HepG2 (cell line): ENCODE results near the gene NPEPL1. TPM values are rescaled to one million over a fixed set of nuclear protein-coding genes. Genes with fewer than 3 reads are reported as not detected.

Experiments
- ATAC-seq: fragments of 200-7000 bp; cut with Tn5 transposase; 3 replicates; pipeline ENCODE4 v1.9.1; 2020; ENCODE audit warnings: mild to moderate bottlenecking, moderate library complexity
- BruUV-seq: library from RNA; stranded (reverse); fragments of 400-500 nt; replicated peaks from 2 replicates; lab custom pipeline; 2021; lab: Mats Ljungman, UMichigan
- CTCF ChIA-PET: fragments of 300-600 bp; formaldehyde crosslinking; extraction: SDS; loops from one replicate; lab custom pipeline; 2021; ENCODE audit warnings: low total read pairs, inconsistent platforms, low intra/inter-chr PET ratio; lab: Yijun Ruan, JAX
- POLR2A ChIA-PET: fragments of 350-600 bp; sonication (Branson Sonifier 250); formaldehyde crosslinking; loops from one replicate; lab custom pipeline; 2020; ENCODE audit warnings: antibody characterized with exemption, inconsistent platforms; lab: Yijun Ruan, JAX
- DNase-seq: peaks from one replicate; pipeline ENCODE4 v3.0.0-alpha.2; 2015; ENCODE audit warnings: low spot score
- FAIRE-seq: peaks from 3 replicates; lab custom pipeline; 2011; peaks lifted over from hg19 to GRCh38; lab: Jason Lieb, UNC
- H2AFZ ChIP-seq: one replicate; pipeline ENCODE4 v1.6.1; 2011; ENCODE audit warnings: low read length, inconsistent platforms
- H3K27ac ChIP-seq: fragments of 300-600 bp; 3 replicates; pipeline ENCODE4 v1.8.0; 2011; ENCODE audit warnings: mixed run types, mild to moderate bottlenecking, mixed read lengths, low read length, inconsistent platforms; ENCODE audit not compliant: insufficient read depth; ENCODE audit errors: extremely low read length
- H3K27me3 ChIP-seq, 2 experiments: fragments of 200-600 bp in 1 of 2; 2 replicates in 1 of 2; 3 replicates in 1 of 2; pipeline versions ENCODE4 v1.6.0 to v1.8.0; 2011; ENCODE audit warnings: low read length in 2 of 2, mild to moderate bottlenecking in 2 of 2, moderate library complexity in 2 of 2, inconsistent platforms in 1 of 2; ENCODE audit not compliant: insufficient read depth in 2 of 2, control insufficient read depth in 1 of 2
- H3K36me3 ChIP-seq, 2 experiments: fragments of 200-600 bp in 1 of 2; replicated peaks in 1 of 2; 2 replicates in 1 of 2; 3 replicates in 1 of 2; pipeline versions ENCODE4 v1.5.1 to v1.8.0; 2011; ENCODE audit warnings: low read length in 2 of 2, inconsistent platforms in 1 of 2; ENCODE audit not compliant: insufficient read depth in 2 of 2, control insufficient read depth in 1 of 2
- H3K4me1 ChIP-seq: 2 replicates; pipeline ENCODE4 v1.5.1; 2012; ENCODE audit warnings: low read length, inconsistent platforms; ENCODE audit not compliant: insufficient read depth
- H3K4me2 ChIP-seq: 2 replicates; pipeline ENCODE4 v1.6.0; 2011; ENCODE audit warnings: low read depth, low read length, inconsistent platforms
- H3K4me3 ChIP-seq, 3 experiments: fragments of 200-600 bp in 1 of 3; sonication (generic), shearing (Covaris generic) in 1 of 3; replicated peaks in 1 of 3; 2 replicates each; pipeline ENCODE4 v1.5.1; 2011 to 2016; ENCODE audit warnings: low read length in 3 of 3, inconsistent platforms in 2 of 3, low read depth in 2 of 3, mild to moderate bottlenecking in 2 of 3, control low read depth in 1 of 3, mixed read lengths in 1 of 3; ENCODE audit not compliant: insufficient read depth in 1 of 3
- H3K79me2 ChIP-seq: one replicate; pipeline ENCODE4 v1.6.1; 2011; ENCODE audit warnings: low read length, inconsistent platforms; ENCODE audit not compliant: insufficient read depth
- H3K9ac ChIP-seq: 2 replicates; pipeline ENCODE4 v1.6.0; 2011; ENCODE audit warnings: mild to moderate bottlenecking, low read depth, low read length, inconsistent platforms; ENCODE audit not compliant: insufficient read depth
- H3K9me3 ChIP-seq: 2 replicates; pipeline ENCODE4 v1.5.1; 2012; ENCODE audit warnings: mild to moderate bottlenecking, low read length
- H4K20me1 ChIP-seq: 2 replicates; pipeline ENCODE4 v1.6.0; 2011; ENCODE audit warnings: inconsistent platforms, mild to moderate bottlenecking, low read length, moderate library complexity; ENCODE audit not compliant: insufficient read depth
- AGO2 ChIP-seq: fragments of 200-400 bp; formaldehyde crosslinking; optimal IDR thresholded peaks from 2 replicates; pipeline ENCODE3; 2017; ENCODE audit warnings: mild to moderate bottlenecking, low read depth, low read length, moderate library complexity
- ELF1 ChIP-seq: sonication (generic); formaldehyde crosslinking; IDR thresholded peaks from 2 replicates; pipeline ENCODE4 v1.4.0; 2020; ENCODE audit warnings: missing genetic modification reagents
- FOSL2 ChIP-seq: sonication (generic); formaldehyde crosslinking; IDR thresholded peaks from 2 replicates; pipeline ENCODE4 v1.4.0; 2020; ENCODE audit warnings: missing genetic modification reagents
- IKZF5 ChIP-seq: IDR thresholded peaks from 2 replicates; pipeline ENCODE4 v1.6.1; 2018; ENCODE audit warnings: missing genetic modification reagents, mild to moderate bottlenecking, missing compliant biosample characterization
- MBNL3 ChIP-seq: fragments of 250-450 bp; sonication (Bioruptor Pico); conservative IDR thresholded peaks from 2 replicates; pipeline ENCODE4 v1.8.0; 2022; ENCODE audit warnings: mild to moderate bottlenecking, inconsistent platforms
- RAD51 ChIP-seq: fragments of 450-650 bp; IDR thresholded peaks from 2 replicates; pipeline ENCODE4 v1.6.1; 2016; ENCODE audit warnings: borderline replicate concordance
- SMARCE1 ChIP-seq: fragments of 450-650 bp; IDR thresholded peaks from 2 replicates; pipeline ENCODE4 v1.6.1; 2017; ENCODE audit warnings: borderline replicate concordance
- TARDBP ChIP-seq: sonication (generic); formaldehyde crosslinking; IDR thresholded peaks from 2 replicates; pipeline ENCODE4 v1.8.0; 2022; ENCODE audit warnings: mild to moderate bottlenecking, missing genetic modification reagents
- ZNF44 ChIP-seq: sonication (generic); formaldehyde crosslinking; IDR thresholded peaks from 2 replicates; pipeline ENCODE4 v1.5.1; 2020; ENCODE audit warnings: mild to moderate bottlenecking, missing genetic modification reagents
- ZNF776 ChIP-seq: sonication (generic); formaldehyde crosslinking; IDR thresholded peaks from 2 replicates; pipeline ENCODE4 v1.4.0; 2020; ENCODE audit warnings: mild to moderate bottlenecking, missing genetic modification reagents
- WGBS: methylation state at CpG from one replicate; pipeline ENCODE4 v1.1.6; 2017; ENCODE audit warnings: low lambda C conversion rate; 5-methylcytosine and 5-hydroxymethylcytosine counted together
- in situ Hi-C: cut with HindIII; loops from 2 replicates; pipeline ENCODE4 v1.10.0; 2017; ENCODE audit warnings: low pct_unique_long_range_greater_than_20kb; ENCODE audit not compliant: extremely low pct_ligation_motif_present
- intact Hi-C: fragments of 100-400 bp; cut with micrococcal nuclease; formaldehyde crosslinking; loops from one replicate; pipeline ENCODE4 v1.10.0; 2022; ENCODE audit not compliant: unreplicated experiment
- polyA plus RNA-seq, 8 experiments: library from polyadenylated mRNA; depleted of rRNA in 3 of 8; stranded (reverse) in 7 of 8; unstranded in 1 of 8; fragments of >200 nt; fragmentation: Illumina TruSeq in 4 of 8; extraction: Trizol in 4 of 8; gene quantifications; 2 replicates each; pipeline versions ENCODE4 v1.2.1 to v1.2.3, GENCODE V29; 2011 to 2016; ENCODE audit warnings: low read depth in 4 of 8, missing spikeins in 1 of 8, mixed read lengths in 1 of 8; ENCODE audit not compliant: insufficient read depth in 1 of 8
- total RNA-seq, 5 experiments: library from RNA; depleted of rRNA; stranded (reverse); fragments of >200 nt; fragmentation: Illumina TruSeq; extraction: Trizol; gene quantifications; 2 replicates each; pipeline ENCODE4 v1.2.3, GENCODE V29; 2016; ENCODE audit warnings: low read depth in 1 of 5
- TF ChIP-seq, protein P1 (sequence below): sonication (generic); formaldehyde crosslinking; IDR thresholded peaks from 2 replicates; pipeline ENCODE4 v1.4.0; 2020; ENCODE audit warnings: low read depth, mild to moderate bottlenecking, missing genetic modification reagents

Gene NPEPL1
- total and polyA plus RNA-seq, 2 of the 13 experiments (the other 11 are each of a cell fraction or from before 2014, with no cell fraction given): 4.1 to 7.5 TPM

GRCh38 chr20:58696411-58696961 lies 3.9 kb downstream of the NPEPL1 start:
- intact Hi-C loops (no loop called here), in situ Hi-C loops (no loop called here)
- BruUV-seq: no TSS peak
- CTCF ChIA-PET: no interaction called here
- Histone ChIP-seq H3K27me3 (no peaks in the 10 kb centered on the region), H3K27ac (no peak overlapping the region), H4K20me1 (no peaks in the 10 kb centered on the region), H2AFZ (no peak overlapping the region), H3K4me2 (no peak overlapping the region), H3K79me2 (no peaks in the 10 kb centered on the region), H3K9me3 (no peaks in the 10 kb centered on the region), H3K4me1 (no peaks in the 10 kb centered on the region), H3K4me3 (no peak overlapping the region), H3K36me3 (peaks cover 18 to 24% of the 10 kb centered on the region in 2 experiments; a peak in 4 of 5 replicates), H3K9ac (no peak overlapping the region)
- ATAC-seq (no peak), DNase-seq (no peak), FAIRE-seq (no peak)
- 83% methylated on average over 7 of the region's 10 CpGs for WGBS
- no peak for TF ChIP-seq FOSL2
- TF ChIP-seq ZNF776 (CRISPR knock-in tag): 0 out of 2 replicates have a peak, but pooled peaks have one; percentile 11
- no peak for TF ChIP-seq SMARCE1
- TF ChIP-seq, protein P1, sequence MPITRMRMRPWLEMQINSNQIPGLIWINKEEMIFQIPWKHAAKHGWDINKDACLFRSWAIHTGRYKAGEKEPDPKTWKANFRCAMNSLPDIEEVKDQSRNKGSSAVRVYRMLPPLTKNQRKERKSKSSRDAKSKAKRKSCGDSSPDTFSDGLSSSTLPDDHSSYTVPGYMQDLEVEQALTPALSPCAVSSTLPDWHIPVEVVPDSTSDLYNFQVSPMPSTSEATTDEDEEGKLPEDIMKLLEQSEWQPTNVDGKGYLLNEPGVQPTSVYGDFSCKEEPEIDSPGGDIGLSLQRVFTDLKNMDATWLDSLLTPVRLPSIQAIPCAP (CRISPR knock-in tag): no peak
- peak; percentile 34 for TF ChIP-seq AGO2
- no peak for TF ChIP-seq RAD51
- TF ChIP-seq ELF1: no peak
- no peak for TF ChIP-seq MBNL3 (CRISPR knock-in tag)
- no peak for TF ChIP-seq IKZF5 (CRISPR knock-in tag)
- TF ChIP-seq TARDBP (CRISPR knock-in tag): 0 out of 2 replicates have a peak, but pooled peaks have one; percentile 28
- no peak for TF ChIP-seq ZNF44 (CRISPR knock-in tag)
- POLR2A ChIA-PET: no interaction called here
